Ecto neural progenitor cell (in vitro differentiated cells): Measurements from ENCODE around the gene POU3F3.

Source experiments
- DNase-seq: peaks from one replicate; pipeline ENCODE4 v3.0.0-alpha.2; 2018; ENCODE audit warnings: low spot score

Gene POU3F3

DNA sequence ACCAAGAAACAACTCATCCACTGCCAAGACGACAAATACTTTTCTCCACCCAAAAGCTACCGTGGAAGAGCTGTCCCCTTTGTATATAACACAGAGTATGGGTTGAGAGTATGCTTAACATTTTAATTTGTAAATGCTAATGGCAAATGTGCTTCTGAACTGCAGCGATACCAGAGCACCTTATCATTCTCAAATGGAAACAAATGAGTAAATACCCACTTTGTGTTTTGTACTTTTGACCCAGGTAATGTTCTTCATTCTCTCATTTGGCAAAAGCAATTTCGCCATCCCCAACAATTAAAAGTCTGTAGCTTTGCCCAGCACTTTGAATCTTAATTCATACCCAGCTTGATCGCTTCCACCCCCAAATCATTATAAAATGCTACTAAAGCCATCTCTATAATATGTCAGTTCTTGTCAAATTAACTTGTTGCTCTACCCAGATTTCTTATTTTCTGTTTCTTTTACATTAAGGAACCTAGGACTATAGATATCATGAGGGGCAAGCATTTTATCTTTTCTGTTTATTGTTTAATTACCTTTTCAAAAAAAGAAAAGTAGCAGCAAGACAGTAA, 6.2 kb upstream of the POU3F3 start:
- DNase-seq, result no peak

DNA sequence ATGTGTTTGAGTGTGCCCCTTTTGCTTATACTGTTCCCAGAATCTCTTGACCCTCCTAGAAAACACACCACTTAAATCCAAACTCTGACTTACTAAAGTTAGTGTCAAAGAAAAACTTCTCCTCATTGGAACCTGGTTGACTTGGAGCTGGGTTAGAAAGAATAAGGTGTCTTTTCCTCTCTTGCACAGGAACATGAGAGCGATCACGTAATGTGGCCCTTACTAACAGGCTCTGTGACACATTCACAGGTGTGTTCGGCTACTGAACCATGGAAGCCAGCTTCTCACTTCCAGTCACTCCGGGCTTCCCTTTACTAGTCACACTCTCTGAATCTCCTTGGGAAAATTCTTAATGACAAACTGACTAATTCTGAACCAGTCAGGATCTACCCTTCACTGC, 5.4 kb upstream of the POU3F3 start:
- no peak for DNase-seq

- DNase-seq, result no peak
These were observed 4.8 kb upstream of the POU3F3 start for GRCh38 chr2:104849101-104849500.

DNA sequence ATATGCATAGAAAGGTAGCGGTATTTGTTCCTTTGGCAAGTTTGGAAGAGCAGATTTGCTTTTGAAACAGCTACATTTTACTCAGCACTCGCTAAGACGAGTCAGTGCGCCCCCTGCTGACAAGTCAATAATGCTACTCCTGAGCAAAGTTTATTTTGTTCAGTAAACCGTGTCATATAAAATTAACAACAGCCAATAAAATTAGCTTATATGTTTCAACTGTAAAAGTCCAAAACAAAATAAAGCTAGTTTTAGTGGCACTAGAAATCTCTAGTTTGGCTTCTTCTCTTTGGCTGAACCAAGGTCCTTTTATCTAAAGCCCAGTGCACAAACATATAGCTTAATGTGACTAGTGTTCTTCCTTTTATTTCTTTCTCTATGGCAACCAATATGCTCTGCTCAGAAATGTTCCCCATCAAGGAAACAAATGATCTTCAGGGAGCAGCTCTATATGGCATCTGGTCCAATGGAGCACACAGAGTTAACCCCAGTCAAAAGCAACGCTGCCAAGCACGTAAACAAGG, 4.2 kb upstream of the POU3F3 start:
- DNase-seq, result peak; percentile 78

DNA sequence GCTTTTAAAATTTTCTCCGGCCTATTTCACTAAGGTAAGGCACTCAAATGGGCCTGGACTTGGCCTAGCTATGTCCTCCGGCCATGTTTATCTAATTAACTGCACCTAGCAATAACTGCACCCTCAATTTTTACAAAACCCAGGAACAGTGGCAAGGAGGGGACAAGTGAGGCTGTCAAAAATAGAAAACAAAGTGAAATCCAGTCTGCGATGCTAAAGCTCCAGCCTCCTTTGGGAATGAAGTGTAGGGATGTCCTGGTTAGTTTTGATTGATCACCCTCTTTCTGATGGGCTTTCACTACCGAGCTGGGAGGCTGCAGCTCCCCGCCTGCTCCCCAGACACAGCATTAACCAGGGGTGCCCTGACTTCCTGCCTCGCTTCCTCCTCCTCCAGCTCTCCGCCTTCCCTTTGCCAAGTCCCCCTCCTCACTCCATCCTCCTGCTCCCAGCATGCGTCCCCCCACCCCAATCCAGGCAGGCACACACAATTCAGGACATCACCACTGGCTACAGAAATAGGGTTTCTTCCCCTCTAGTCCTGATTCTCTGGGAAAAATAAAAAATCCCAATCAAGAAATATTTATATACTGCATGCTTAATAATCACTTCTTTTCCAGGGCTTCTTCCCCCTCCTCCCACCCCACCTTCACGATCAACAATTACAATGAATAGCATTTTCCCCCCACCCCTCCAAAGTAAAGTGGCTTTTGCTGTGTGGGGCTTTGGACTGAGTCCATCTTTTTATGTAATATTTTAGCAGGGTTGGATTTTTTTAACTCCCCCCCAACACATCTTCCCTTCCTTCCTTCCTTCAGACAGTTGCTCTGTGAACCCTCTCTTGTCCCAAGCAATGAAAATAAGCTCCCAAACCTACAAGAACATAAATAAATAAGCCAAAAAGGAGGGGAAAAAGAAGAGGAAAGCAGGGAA, 3.3 kb upstream of the POU3F3 start:
- DNase-seq, result no peak

DNA sequence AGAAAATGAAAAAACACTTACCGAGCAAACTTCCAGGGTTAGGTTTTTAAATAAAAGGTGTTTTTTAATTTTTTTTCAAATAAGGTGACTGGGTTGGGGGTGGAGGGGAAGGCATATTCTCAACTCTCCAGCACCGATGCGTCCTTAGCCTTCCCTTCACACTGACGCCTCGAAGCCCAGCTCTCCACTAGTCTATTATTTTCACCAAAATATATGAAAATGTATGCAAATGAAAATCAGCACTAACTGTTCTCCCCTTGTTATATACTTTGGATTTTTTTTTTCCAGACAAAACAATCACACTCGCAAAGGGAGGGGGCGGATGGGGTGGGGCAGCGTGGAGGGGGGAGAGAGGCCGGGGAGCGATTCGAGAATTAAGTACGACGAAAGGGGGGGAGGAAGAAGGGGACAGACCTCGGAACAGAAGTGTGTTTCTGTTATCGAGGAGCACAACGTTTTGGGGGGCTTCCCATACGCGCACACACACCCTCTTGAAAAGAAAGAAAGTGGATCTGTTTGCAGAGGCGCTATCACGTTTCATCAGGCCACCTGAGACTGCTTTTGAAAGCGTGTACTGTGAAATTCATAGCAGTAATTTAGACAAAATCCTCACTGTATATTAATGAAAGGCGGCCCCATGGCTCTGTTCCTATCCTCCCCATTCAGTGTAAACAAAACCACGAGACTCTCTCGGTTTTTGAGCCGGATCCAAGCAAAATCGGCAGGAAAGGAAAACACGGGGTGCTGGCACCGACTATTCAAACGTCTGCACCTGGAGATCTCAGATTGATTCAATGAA, 2.4 kb upstream of the POU3F3 start:
- DNase-seq, result no peak

DNA sequence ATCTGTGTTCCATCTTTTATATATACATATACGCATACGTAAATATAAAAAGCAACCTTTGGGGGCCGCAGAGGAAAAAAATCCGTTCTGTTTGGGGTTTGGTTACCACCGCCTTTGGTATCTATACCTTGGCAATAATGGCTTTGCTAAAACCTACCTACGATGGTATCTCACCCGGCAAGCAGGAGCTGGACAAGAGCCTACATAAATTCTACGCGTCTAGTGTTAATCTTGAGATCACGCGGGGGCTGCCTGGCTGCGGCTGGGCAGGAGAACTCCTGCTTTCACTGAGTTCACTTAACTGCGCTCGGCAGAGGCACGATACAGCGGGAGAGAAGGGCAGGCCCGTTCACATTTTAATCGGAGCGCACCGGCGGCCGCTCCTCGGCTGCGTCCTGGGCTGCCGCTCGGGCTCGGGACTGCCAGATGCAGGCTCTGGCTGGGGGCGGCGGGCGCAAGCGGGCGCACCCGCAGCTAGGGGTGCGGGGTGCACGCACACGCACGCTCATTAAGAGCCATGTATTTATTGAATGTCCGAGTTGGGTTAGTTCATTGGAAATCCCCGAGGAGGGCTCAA, 1.7 kb upstream of the POU3F3 start:
- DNase-seq, result peak; percentile 76

DNA sequence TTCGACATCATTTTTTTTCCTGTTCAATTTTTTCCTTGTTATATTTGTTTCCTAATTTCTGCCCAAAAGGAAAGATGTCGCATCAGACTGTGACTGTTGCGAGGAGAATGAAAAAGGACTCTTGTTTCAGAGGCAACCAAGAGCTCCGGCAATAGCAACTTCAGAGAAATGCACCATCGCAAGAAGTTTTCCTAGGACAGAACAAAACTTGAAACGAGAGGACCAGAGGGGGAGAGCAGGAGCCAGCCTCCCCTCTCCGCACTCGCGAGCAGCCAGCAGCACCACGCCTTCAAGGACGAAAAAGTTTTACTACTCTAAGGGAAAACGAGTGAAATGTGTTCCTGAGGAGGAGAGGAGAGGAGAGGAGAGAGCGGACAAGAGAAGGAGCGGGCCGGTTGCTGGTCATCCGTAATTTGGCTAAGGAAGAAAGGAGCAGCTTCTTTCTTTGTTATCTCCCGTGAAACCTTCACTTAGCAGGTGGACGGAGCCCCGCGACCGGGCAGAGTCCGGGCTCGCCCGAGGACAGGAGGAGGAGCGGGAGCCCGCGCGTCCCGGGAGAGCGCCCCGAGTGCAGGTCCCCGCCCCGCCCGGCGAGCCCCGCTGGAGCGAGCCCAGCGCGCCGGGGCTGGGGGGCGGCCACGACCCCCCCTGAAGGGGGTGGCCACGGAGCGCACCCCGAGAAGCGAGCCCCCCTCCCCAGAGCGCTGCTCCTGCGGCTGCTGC, 744 bp downstream of the POU3F3 start:
- peak; percentile 61 for DNase-seq

DNA sequence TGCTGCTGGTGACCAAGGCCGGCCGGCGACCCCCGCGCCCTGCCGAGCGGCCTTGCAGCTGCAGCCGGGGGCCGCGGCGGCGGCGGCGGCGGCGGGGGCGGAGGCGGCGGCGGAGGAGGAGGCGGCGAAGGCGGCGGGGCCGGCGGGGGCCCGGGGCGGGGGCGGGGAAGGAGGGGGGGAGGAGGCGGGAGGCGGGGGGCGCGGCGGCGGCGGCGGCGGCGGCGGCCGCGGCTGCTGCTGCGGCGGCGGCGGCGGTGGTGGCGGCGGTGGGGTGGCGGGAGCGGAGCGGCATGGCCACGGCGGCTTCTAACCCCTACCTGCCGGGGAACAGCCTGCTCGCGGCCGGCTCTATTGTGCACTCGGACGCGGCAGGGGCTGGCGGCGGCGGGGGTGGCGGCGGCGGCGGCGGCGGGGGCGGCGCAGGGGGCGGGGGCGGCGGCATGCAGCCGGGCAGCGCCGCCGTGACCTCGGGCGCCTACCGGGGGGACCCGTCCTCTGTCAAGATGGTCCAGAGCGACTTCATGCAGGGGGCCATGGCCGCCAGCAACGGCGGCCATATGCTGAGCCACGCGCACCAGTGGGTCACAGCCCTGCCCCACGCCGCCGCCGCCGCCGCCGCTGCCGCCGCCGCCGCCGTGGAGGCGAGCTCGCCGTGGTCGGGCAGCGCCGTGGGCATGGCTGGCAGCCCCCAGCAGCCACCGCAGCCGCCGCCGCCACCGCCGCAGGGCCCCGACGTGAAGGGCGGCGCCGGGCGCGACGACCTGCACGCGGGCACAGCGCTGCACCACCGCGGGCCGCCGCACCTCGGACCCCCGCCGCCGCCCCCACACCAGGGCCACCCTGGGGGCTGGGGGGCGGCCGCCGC, 1.5 kb downstream of the POU3F3 start:
- DNase-seq, result peak; percentile 60

DNA sequence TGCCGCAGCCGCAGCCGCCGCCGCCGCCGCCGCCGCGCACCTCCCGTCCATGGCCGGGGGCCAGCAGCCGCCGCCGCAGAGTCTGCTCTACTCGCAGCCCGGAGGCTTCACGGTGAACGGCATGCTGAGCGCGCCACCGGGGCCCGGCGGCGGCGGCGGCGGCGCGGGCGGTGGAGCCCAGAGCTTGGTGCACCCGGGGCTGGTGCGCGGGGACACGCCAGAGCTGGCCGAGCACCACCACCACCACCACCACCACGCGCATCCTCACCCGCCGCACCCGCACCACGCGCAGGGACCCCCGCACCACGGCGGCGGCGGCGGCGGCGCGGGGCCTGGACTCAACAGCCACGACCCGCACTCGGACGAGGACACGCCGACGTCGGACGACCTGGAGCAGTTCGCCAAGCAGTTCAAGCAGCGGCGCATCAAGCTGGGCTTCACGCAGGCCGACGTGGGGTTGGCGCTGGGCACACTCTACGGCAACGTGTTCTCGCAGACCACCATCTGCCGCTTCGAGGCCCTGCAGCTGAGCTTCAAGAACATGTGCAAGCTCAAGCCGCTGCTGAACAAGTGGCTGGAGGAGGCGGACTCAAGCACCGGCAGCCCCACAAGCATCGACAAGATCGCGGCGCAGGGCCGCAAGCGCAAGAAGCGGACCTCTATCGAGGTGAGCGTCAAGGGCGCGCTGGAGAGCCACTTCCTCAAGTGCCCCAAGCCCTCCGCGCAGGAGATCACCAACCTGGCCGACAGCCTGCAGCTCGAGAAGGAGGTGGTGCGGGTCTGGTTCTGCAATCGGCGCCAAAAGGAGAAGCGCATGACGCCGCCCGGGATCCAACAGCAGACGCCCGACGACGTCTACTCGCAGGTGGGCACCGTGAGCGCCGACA, 2.4 kb downstream of the POU3F3 start:
- peak; percentile 61 for DNase-seq

DNA sequence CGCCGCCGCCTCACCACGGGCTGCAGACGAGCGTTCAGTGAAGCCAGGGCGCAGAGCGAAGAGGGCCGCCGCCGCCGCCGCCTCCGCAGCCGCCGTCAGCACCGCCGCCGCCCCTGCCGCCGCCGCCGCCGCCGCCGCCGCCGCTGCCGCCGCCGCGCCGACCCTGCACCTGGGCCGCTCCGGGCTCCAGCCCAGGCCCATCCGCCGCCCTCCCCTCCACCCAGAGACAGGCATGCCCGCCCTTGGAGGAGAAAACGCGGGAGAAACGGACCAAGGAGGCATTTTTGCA, 3.0 kb downstream of the POU3F3 start:
- no peak for DNase-seq

- DNase-seq, result no peak
These were observed 3.5 kb downstream of the POU3F3 start for GRCh38 chr2:104857262-104858005.

DNA sequence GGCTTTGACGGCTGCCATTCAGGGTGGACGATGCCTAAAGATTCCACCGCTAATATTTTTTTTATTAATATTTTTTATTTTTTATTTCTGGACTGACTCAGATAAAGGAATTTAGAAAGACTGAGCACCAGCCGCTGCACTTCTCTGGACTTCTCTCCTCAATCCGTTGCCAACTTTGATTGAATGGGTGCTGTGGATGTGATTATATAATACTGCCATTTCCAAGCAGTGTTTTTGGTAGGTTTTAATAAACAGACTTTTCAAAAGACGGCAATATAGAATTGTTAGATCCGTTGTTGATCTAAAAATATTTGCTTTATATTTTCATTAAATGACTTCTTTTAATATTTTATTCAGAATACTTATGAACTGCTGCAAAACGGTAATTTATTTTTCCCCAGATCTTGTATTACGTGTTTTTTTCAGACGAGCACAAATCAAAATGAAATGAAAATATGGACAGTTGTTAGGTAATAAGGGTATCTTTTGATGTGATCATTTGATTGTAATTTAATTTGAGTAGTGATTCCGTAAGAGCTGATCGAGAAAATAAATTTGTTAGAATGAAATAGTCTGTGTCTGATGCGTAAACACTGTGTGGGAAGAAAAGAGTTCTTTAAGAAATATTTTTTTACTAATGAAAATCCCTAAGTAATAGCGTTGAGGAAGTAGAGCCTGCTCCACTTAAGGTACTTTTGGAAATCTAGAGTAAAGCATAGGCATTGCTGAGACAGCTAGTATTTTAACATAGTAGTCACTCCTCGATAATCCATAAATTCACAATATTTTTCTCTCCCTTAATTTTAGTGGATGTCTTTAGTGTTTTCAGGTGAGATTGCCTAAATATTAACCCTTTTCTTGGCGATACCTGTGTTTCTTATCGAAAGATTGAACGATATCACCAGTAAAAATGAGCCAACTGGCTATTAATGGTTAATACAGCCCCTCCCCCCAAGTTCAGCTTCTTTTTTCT, 4.4 kb downstream of the POU3F3 start:
- DNase-seq, result no peak

GRCh38 chr2:104859291-104859765, 5.4 kb downstream of the POU3F3 start:
- no peak for DNase-seq

GRCh38 chr2:104859766-104860450, 6.0 kb downstream of the POU3F3 start:
- no peak for DNase-seq

DNA sequence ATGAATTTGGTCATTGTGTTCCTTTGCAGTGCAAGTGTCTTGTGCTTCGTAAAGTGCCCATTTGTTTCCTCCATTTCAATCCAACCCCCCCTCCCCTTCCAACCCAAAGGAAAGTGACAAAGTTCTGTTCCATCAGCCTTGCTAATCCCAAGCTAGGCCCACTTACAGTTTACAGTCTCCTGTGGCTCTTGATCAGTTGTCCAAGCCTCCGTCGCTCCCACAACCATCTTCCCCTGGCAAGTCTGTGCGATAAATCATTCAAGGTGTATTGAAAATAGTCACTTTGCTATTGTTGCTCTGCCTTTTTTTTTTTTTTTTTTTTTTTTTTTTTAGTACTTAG, 6.5 kb downstream of the POU3F3 start:
- DNase-seq, result no peak
